BLaER1 treated with 17β-estradiol and CSF1 and Interleukin-3, amounts not matched to agents 10 nM and 100 nM (cell line): ENCODE measurements around the gene ELOVL6.

ENCODE experiments used
- H3K27ac ChIP-seq, 11 experiments: shearing (Covaris generic); formaldehyde crosslinking; 2 replicates each; pipeline ENCODE4 v1.8.1; 2022
- H3K27me3 ChIP-seq, 11 experiments: shearing (Covaris generic); formaldehyde crosslinking; 2 replicates each; pipeline ENCODE4 v1.8.1; 2022
- H3K36me3 ChIP-seq, 11 experiments: shearing (Covaris generic); formaldehyde crosslinking; 2 replicates each; pipeline ENCODE4 v1.8.1; 2022
- H3K4me1 ChIP-seq, 10 experiments: shearing (Covaris generic); formaldehyde crosslinking; 2 replicates each; pipeline ENCODE4 v1.8.1; 2022
- H3K4me2 ChIP-seq, 11 experiments: shearing (Covaris generic); formaldehyde crosslinking; 2 replicates each; pipeline ENCODE4 v1.8.1; 2022
- H3K4me3 ChIP-seq, 10 experiments: shearing (Covaris generic); formaldehyde crosslinking; 2 replicates each; pipeline ENCODE4 v1.8.1; 2022
- H3K9ac ChIP-seq, 11 experiments: shearing (Covaris generic); formaldehyde crosslinking; 2 replicates each; pipeline ENCODE4 v1.8.1; 2022
- H3K9me3 ChIP-seq, 11 experiments: shearing (Covaris generic); formaldehyde crosslinking; replicated peaks in 1 of 11; 2 replicates each; pipeline ENCODE4 v1.8.1; 2022
- H4K20me1 ChIP-seq, 11 experiments: shearing (Covaris generic); formaldehyde crosslinking; 2 replicates each; pipeline ENCODE4 v1.8.1; 2022
- Cebpa-rat ChIP-seq, 11 experiments: shearing (Covaris generic); IDR thresholded peaks; 2 replicates each; pipeline ENCODE4 v1.8.1; 2022

The ELOVL6 gene

DNA sequence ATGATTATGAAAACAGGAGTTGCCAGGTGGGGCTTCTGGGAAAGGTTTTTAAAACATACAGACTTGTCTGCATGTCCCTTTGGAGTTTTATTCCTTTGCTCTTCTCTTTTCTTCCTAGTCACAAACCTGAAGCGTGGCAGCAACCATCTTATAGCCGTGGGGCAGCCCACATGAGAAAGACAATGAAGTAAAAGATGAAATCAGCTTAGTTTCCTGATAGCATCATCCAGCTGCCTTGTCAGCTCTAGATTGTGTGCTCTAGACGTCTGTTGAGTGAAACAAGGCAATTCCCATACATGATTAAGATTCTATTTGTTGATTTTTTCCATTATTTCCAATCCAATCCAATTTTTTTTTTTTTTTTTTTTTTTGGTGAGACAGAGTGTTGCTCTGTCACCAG lies 68.9 kb downstream of the ELOVL6 start:
- 0 out of 22 replicates have a peak, but pooled peaks cover 0 to 6% (median 0%) of the 10 kb centered on the region in 11 experiments for H3K9me3 ChIP-seq
- H3K36me3 ChIP-seq: peaks cover 0 to 56% (median 13%) of the 10 kb centered on the region in 11 experiments; a peak in 14 of 22 replicates
- no peak overlapping the region for H3K4me3 ChIP-seq
- H3K4me1 ChIP-seq: no peaks in the 10 kb centered on the region
- no peak overlapping the region for H3K27ac ChIP-seq
- no peak for TF ChIP-seq Cebpa-rat (IDR thresholded peaks at IDR 0.05)
- H3K27me3 ChIP-seq: no peaks in the 10 kb centered on the region
- no peak overlapping the region for H3K4me2 ChIP-seq
- no peak overlapping the region for H3K9ac ChIP-seq
- H4K20me1 ChIP-seq: no peaks in the 10 kb centered on the region

DNA sequence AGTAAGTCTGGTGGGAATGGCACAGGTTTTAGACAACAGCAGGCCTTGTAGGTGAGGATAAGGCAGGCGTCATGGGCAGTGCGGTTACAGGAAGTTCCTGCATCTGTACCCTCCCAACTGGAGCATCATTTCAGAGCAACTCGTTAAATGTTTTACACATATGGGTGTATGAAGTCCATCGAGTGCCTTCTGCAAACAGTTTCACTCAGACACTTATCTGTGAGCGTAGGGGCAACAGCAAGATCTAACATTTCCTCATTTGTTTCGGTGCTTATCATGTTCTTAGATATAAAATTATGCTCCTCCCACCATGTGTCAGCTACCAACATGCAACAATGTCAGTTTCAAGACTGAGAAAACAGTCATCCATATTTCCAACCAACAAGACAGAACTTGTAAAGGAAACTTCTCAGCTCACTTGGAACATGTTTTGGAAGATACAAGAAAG lies 69.9 kb downstream of the ELOVL6 start:
- TF ChIP-seq Cebpa-rat (IDR thresholded peaks at IDR 0.05): no peak
- Histone ChIP-seq H3K36me3 (peaks cover 0 to 48% (median 13%) of the 10 kb centered on the region in 11 experiments; a peak in 14 of 22 replicates), H4K20me1 (no peaks in the 10 kb centered on the region), H3K4me3 (no peak overlapping the region), H3K9ac (no peak overlapping the region), H3K27me3 (no peaks in the 10 kb centered on the region), H3K4me1 (no peaks in the 10 kb centered on the region), H3K27ac (no peak overlapping the region), H3K9me3 (0 out of 22 replicates have a peak, but pooled peaks cover 0 to 6% (median 0%) of the 10 kb centered on the region in 11 experiments), H3K4me2 (no peak overlapping the region)

DNA sequence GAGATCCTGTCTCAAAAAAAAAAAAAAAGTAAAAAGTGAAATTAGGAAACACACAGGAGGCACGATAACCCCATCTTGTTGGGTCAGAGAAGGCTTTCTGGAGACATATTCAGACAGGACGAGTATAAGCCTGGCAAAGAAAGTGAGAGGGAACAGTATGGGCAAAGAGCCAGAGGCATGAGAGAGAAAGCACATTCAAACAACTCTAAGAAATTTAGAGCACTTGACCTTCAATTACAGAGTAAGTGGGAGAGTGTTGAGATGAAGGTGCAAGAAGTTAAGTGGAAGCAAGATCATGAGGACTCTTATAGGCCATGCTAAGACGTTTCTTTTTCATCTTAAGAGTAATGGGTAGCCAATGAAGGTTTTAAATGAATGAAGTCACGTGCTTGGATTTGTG lies 70.4 kb downstream of the ELOVL6 start:
- H3K4me3 ChIP-seq: no peak overlapping the region
- no peaks in the 10 kb centered on the region for H3K27me3 ChIP-seq
- H3K4me1 ChIP-seq: no peaks in the 10 kb centered on the region
- H3K4me2 ChIP-seq: no peak overlapping the region
- H3K27ac ChIP-seq: no peak overlapping the region
- H3K9ac ChIP-seq: no peak overlapping the region
- H4K20me1 ChIP-seq: no peaks in the 10 kb centered on the region
- TF ChIP-seq Cebpa-rat (IDR thresholded peaks at IDR 0.05): no peak
- H3K36me3 ChIP-seq: peaks cover 0 to 44% (median 17%) of the 10 kb centered on the region in 11 experiments; a peak in 13 of 22 replicates
- 0 out of 22 replicates have a peak, but pooled peaks cover 0 to 6% (median 0%) of the 10 kb centered on the region in 11 experiments for H3K9me3 ChIP-seq

DNA sequence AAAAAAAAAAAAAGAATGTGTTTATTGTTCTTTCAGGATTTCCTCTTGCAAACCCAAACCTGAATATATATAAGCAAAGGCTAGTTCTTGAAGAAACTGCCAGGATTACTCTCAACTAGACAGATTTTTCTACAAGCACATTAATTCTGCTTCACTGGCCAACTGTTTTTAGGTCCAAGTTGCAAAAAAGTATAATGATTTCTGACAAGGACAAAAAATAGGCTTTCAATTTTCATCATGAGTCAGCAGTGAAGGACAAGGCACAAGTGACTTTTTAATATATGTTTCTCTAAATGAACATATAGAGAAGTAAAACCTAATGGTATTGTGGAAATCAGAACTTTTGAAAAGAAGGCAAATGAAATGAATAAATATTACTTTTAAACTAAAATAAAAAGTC lies 73.7 kb downstream of the ELOVL6 start:
- no peaks in the 10 kb centered on the region for H3K27me3 ChIP-seq
- H3K4me1 ChIP-seq: peaks cover 0 to 3% (median 1%) of the 10 kb centered on the region in 10 experiments; a peak in 6 of 20 replicates
- peaks cover 0 to 48% (median 12%) of the 10 kb centered on the region in 11 experiments; a peak in 12 of 22 replicates for H3K36me3 ChIP-seq
- no peak overlapping the region for H3K9ac ChIP-seq
- no peak overlapping the region for H3K4me3 ChIP-seq
- 0 out of 22 replicates have a peak, but pooled peaks cover 0 to 6% (median 0%) of the 10 kb centered on the region in 11 experiments for H3K9me3 ChIP-seq
- no peak overlapping the region for H3K27ac ChIP-seq
- no peaks in the 10 kb centered on the region for H4K20me1 ChIP-seq
- TF ChIP-seq Cebpa-rat (IDR thresholded peaks at IDR 0.05): no peak
- H3K4me2 ChIP-seq: no peak overlapping the region

DNA sequence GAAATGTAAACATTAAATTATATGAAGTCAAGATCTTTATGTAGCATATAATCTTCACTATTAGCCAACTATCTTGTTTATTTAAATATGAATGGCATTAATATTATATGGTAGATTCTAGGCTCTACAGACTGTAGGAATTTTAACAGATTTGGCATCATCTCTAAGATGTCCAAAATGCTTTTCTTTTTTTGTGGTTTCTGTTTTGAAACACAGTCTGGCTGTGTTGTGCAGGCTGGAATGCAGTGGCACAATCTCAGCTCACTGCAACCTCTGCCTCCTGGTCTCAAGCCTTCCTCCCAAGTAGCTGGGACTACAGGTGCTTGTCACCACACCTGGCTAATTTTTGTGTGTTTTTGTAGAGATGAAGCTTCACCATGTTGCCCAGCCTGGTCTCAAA lies 76.2 kb downstream of the ELOVL6 start:
- Histone ChIP-seq H3K9me3 (peaks cover 0 to 6% (median 0%) of the 10 kb centered on the region in 11 experiments; a peak in 1 of 22 replicates), H3K36me3 (peaks cover 0 to 42% (median 12%) of the 10 kb centered on the region in 11 experiments; a peak in 11 of 22 replicates), H3K4me3 (no peak overlapping the region), H3K9ac (no peak overlapping the region), H3K4me2 (no peak overlapping the region), H3K4me1 (peaks cover 0 to 12% (median 3%) of the 10 kb centered on the region in 10 experiments; a peak in 13 of 20 replicates), H4K20me1 (no peaks in the 10 kb centered on the region), H3K27ac (no peak overlapping the region), H3K27me3 (no peaks in the 10 kb centered on the region)
- no peak for TF ChIP-seq Cebpa-rat (IDR thresholded peaks at IDR 0.05)

DNA sequence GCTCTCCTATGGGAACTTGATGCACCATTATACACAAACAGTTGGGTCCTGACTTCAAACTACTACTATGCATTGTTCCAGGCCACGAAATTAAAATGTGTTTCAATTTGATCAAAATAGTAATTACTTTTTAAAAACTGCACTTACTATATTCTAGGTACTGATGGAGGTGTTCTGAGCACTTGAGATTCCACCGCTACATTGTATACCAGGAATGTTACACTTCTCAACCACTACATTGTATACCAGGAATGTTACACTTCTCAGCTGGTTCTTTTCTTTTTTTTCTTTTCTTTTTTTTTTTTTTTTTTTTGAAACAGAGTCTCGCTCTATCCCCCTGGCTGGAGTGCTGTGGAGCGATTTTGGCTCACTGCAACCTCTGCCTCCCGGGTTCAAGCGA lies 77.9 kb downstream of the ELOVL6 start:
- Histone ChIP-seq H4K20me1 (no peaks in the 10 kb centered on the region), H3K27me3 (no peaks in the 10 kb centered on the region), H3K9me3 (peaks cover 0 to 4% (median 0%) of the 10 kb centered on the region in 11 experiments; a peak in 2 of 22 replicates), H3K27ac (no peak overlapping the region), H3K4me3 (no peak overlapping the region), H3K36me3 (peaks cover 0 to 37% (median 9%) of the 10 kb centered on the region in 11 experiments; a peak in 9 of 22 replicates), H3K4me1 (peaks cover 0 to 28% (median 11%) of the 10 kb centered on the region in 10 experiments; a peak in 14 of 20 replicates), H3K9ac (no peak overlapping the region), H3K4me2 (no peak overlapping the region)
- TF ChIP-seq Cebpa-rat (IDR thresholded peaks at IDR 0.05): no peak

DNA sequence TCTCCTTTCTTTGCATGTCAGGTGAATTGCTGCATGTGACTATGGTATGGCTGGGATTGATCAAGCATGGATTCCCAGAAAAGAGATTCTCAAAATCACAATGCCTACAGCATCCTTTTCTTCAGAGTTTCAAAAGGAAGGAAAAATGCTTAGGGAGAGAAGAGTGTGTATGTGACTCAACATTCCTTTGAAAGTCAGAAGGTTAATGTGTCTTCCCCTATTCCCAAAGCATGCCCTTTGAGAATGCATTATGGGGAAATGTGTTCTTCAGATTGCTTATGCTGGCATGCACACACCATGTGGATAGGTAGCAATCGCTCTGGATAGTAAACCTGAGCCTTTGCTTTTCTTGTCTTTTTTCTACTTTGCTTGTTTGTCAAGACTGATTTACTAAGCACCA lies 78.5 kb downstream of the ELOVL6 start:
- Histone ChIP-seq H4K20me1 (no peaks in the 10 kb centered on the region), H3K9ac (no peak overlapping the region), H3K36me3 (peaks cover 0 to 40% (median 11%) of the 10 kb centered on the region in 11 experiments; a peak in 9 of 22 replicates), H3K4me2 (peak overlapping the region in 2 of 11 experiments; percentile 4 to 5; a peak in 1 of 22 replicates), H3K27ac (no peak overlapping the region), H3K27me3 (no peaks in the 10 kb centered on the region), H3K9me3 (peaks cover 0 to 4% (median 0%) of the 10 kb centered on the region in 11 experiments; a peak in 2 of 22 replicates), H3K4me1 (peaks cover 0 to 28% (median 11%) of the 10 kb centered on the region in 10 experiments; a peak in 14 of 20 replicates), H3K4me3 (no peak overlapping the region)
- no peak for TF ChIP-seq Cebpa-rat (IDR thresholded peaks at IDR 0.05)

DNA sequence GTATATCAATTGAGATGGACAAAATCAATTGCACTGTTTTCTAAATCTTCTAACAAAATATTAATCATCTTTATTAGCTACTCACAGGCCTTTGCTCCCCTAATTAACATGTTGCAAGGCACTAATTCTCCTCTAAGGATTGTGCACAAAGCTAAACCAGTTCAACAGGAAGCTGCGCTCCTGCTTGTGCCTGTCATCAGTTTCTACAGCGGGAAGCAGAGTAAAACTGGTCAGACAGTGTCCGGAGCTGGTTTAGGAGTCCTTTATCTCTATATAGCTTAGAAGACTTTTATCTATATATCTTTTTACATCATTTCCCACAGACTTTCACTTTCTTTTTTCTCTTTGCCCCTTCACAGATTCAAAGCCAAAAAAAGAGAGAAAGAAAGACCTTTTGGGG lies 79.1 kb downstream of the ELOVL6 start:
- Histone ChIP-seq H3K36me3 (peaks cover 0 to 37% (median 9%) of the 10 kb centered on the region in 11 experiments; a peak in 9 of 22 replicates), H3K4me1 (peaks cover 0 to 28% (median 11%) of the 10 kb centered on the region in 10 experiments; a peak in 14 of 20 replicates), H4K20me1 (no peaks in the 10 kb centered on the region), H3K27ac (no peak overlapping the region), H3K4me3 (no peak overlapping the region), H3K27me3 (no peaks in the 10 kb centered on the region), H3K9me3 (peaks cover 0 to 4% (median 0%) of the 10 kb centered on the region in 11 experiments; a peak in 2 of 22 replicates), H3K9ac (no peak overlapping the region), H3K4me2 (peak overlapping the region in 2 of 11 experiments; percentile 4 to 5; a peak in 1 of 22 replicates)
- TF ChIP-seq Cebpa-rat (IDR thresholded peaks at IDR 0.05): no peak

DNA sequence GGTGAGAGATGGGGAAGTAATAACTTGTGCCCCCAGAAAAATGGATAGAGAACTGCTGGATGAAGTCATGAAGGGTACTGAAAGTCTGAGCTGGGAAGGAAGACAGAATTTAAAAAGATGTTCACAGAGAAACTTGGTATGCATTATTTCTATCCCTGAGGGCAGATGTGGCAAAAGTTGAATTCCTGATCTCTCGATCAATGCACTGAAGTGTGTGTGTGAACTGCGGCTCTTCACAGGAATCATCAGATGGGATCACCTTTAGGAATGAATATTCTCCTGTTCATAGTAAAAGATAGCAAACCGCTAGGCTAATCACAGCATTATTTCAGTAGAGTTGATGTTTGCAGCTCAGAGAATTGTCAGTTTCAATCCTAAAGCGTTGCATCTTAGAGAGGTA lies 86.4 kb downstream of the ELOVL6 start:
- TF ChIP-seq Cebpa-rat (IDR thresholded peaks at IDR 0.05): no peak
- H4K20me1 ChIP-seq: no peaks in the 10 kb centered on the region
- H3K27me3 ChIP-seq: no peaks in the 10 kb centered on the region
- peaks cover 0 to 46% (median 13%) of the 10 kb centered on the region in 11 experiments; a peak in 9 of 22 replicates for H3K36me3 ChIP-seq
- no peak overlapping the region for H3K4me2 ChIP-seq
- H3K4me1 ChIP-seq: peaks cover 0 to 14% (median 7%) of the 10 kb centered on the region in 10 experiments; a peak in 16 of 20 replicates
- no peak overlapping the region for H3K9ac ChIP-seq
- no peak overlapping the region for H3K4me3 ChIP-seq
- peaks cover 0 to 4% (median 0%) of the 10 kb centered on the region in 11 experiments; a peak in 2 of 22 replicates for H3K9me3 ChIP-seq
- H3K27ac ChIP-seq: no peak overlapping the region
